IMR-90 (cell line): Measurements from ENCODE around the gene SLC19A1. TPM values are rescaled to one million over a fixed set of nuclear protein-coding genes. Genes with fewer than 3 reads are reported as not detected.

Source experiments
- ATAC-seq: fragments of 200-7000 bp; cut with Tn5 transposase; 2 replicates; pipeline ENCODE4 v1.9.1; 2020; ENCODE audit warnings: low read depth, mild to moderate bottlenecking, moderate library complexity
- BruUV-seq: library from RNA; stranded (reverse); fragments of 400-500 nt; replicated peaks from 2 replicates; lab custom pipeline; 2021; lab: Mats Ljungman, UMichigan
- CTCF ChIA-PET: fragments of 300-600 bp; formaldehyde crosslinking; extraction: SDS; loops from one replicate; lab custom pipeline; 2021; ENCODE audit warnings: antibody characterized with exemption; lab: Yijun Ruan, JAX
- POLR2A ChIA-PET: fragments of 300-600 bp; sonication (Branson Sonifier 250); formaldehyde crosslinking; loops from one replicate; lab custom pipeline; 2022; ENCODE audit warnings: antibody characterized with exemption; ENCODE audit not compliant: unreplicated experiment; lab: Charles Lee
- DNase-seq: peaks from one replicate; pipeline ENCODE4 v3.0.0; 2013
- H2AFZ ChIP-seq: replicated peaks from 2 replicates; pipeline ENCODE3; 2013; ENCODE audit warnings: low read length, mild to moderate bottlenecking; ENCODE audit not compliant: poor library complexity
- H2AK5ac ChIP-seq: 2 replicates; pipeline ENCODE4 v1.6.1; 2013; ENCODE audit warnings: low read depth, low read length, inconsistent platforms
- H2AK9ac ChIP-seq: replicated peaks from 2 replicates; pipeline ENCODE3; 2013; ENCODE audit warnings: mild to moderate bottlenecking, low read depth, low read length, moderate library complexity; ENCODE audit not compliant: poor library complexity
- H2BK120ac ChIP-seq: 2 replicates; pipeline ENCODE4 v1.6.1; 2013; ENCODE audit warnings: low read depth, low read length, inconsistent platforms
- H2BK15ac ChIP-seq: 3 replicates; pipeline ENCODE4 v1.6.1; 2013; ENCODE audit warnings: low read depth, low read length, inconsistent platforms
- H2BK20ac ChIP-seq: 2 replicates; pipeline ENCODE4 v1.6.1; 2013; ENCODE audit warnings: low read depth, mild to moderate bottlenecking, inconsistent platforms, low read length, moderate library complexity
- H2BK5ac ChIP-seq: 2 replicates; pipeline ENCODE4 v1.6.1; 2013; ENCODE audit warnings: mild to moderate bottlenecking, low read depth, low read length, inconsistent platforms; ENCODE audit not compliant: poor library complexity, severe bottlenecking
- H3K14ac ChIP-seq: replicated peaks from 2 replicates; pipeline ENCODE4 v1.6.1; 2013; ENCODE audit warnings: low read depth, low read length, inconsistent platforms
- H3K18ac ChIP-seq: 2 replicates; pipeline ENCODE4 v1.6.1; 2013; ENCODE audit warnings: low read depth, low read length, control low read depth
- H3K23ac ChIP-seq: 2 replicates; pipeline ENCODE4 v1.6.1; 2013; ENCODE audit warnings: low read depth, low read length, inconsistent platforms
- H3K27ac ChIP-seq: 2 replicates; pipeline ENCODE4 v1.5.1; 2013; ENCODE audit warnings: mild to moderate bottlenecking, control low read depth, low read length; ENCODE audit not compliant: insufficient read depth
- H3K27me3 ChIP-seq: 2 replicates; pipeline ENCODE4 v1.6.1; 2013; ENCODE audit warnings: low read length; ENCODE audit not compliant: control insufficient read depth, insufficient read depth
- H3K36me3 ChIP-seq: 2 replicates; pipeline ENCODE4 v1.6.1; 2013; ENCODE audit warnings: low read length, mixed read lengths; ENCODE audit not compliant: control insufficient read depth, insufficient read depth
- H3K4ac ChIP-seq: 2 replicates; pipeline ENCODE4 v1.6.1; 2013; ENCODE audit warnings: low read depth, low read length, inconsistent platforms
- H3K4me1 ChIP-seq: 2 replicates; pipeline ENCODE4 v1.6.1; 2013; ENCODE audit warnings: low read length, mixed read lengths; ENCODE audit not compliant: control insufficient read depth, insufficient read depth
- H3K4me2 ChIP-seq: 2 replicates; pipeline ENCODE4 v1.6.1; 2013; ENCODE audit warnings: low read depth, mild to moderate bottlenecking, control low read depth, low read length, moderate library complexity
- H3K4me3 ChIP-seq: 2 replicates; pipeline ENCODE4 v1.5.1; 2013; ENCODE audit warnings: low read depth, mild to moderate bottlenecking, control low read depth, low read length, moderate library complexity; ENCODE audit not compliant: insufficient read depth
- H3K56ac ChIP-seq: 2 replicates; pipeline ENCODE4 v1.6.1; 2013; ENCODE audit warnings: low read length, inconsistent platforms; ENCODE audit not compliant: insufficient read depth; ENCODE audit errors: extremely low read depth
- H3K79me1 ChIP-seq, 2 experiments: 2 replicates each; pipeline ENCODE4 v1.6.1; 2013; ENCODE audit warnings: low read length in 2 of 2, inconsistent platforms in 1 of 2, low read depth in 1 of 2
- H3K9ac ChIP-seq: 2 replicates; pipeline ENCODE4 v1.6.1; 2013; ENCODE audit warnings: low read depth, low read length, control low read depth
- H3K9me1 ChIP-seq: 2 replicates; pipeline ENCODE4 v1.6.1; 2013; ENCODE audit warnings: low read length, inconsistent platforms; ENCODE audit not compliant: insufficient read depth
- H3K9me3 ChIP-seq: 2 replicates; pipeline ENCODE4 v1.6.1; 2013; ENCODE audit warnings: low read length; ENCODE audit not compliant: control insufficient read depth, insufficient read depth
- H4K20me1 ChIP-seq: 2 replicates; pipeline ENCODE4 v1.6.1; 2013; ENCODE audit warnings: low read length, inconsistent platforms; ENCODE audit not compliant: insufficient read depth
- H4K5ac ChIP-seq: 2 replicates; pipeline ENCODE4 v1.6.1; 2013; ENCODE audit warnings: mild to moderate bottlenecking, low read depth, low read length, control low read depth
- H4K8ac ChIP-seq, 2 experiments: 2 replicates each; pipeline ENCODE4 v1.6.1; 2013; ENCODE audit warnings: low read depth in 2 of 2, low read length in 2 of 2, control low read depth in 1 of 2, inconsistent platforms in 1 of 2
- H4K91ac ChIP-seq: 2 replicates; pipeline ENCODE4 v1.6.1; 2013; ENCODE audit warnings: low read depth, low read length, inconsistent platforms; ENCODE audit not compliant: insufficient read depth
- BHLHE40 ChIP-seq: fragments of 150-350 bp; IDR thresholded peaks from 2 replicates; pipeline ENCODE4 v1.6.1; 2016; ENCODE audit warnings: mild to moderate bottlenecking, low read depth, low read length
- CEBPB ChIP-seq: IDR thresholded peaks from 2 replicates; pipeline ENCODE4 v1.6.1; 2012; ENCODE audit warnings: low read depth, low read length, improper control_type of control experiment
- CHD1 ChIP-seq: IDR thresholded peaks from 2 replicates; pipeline ENCODE4 v1.6.1; 2012; ENCODE audit warnings: low read depth, low read length, improper control_type of control experiment
- FOS ChIP-seq: fragments of 150-350 bp; IDR thresholded peaks from 2 replicates; pipeline ENCODE4 v1.6.1; 2016; ENCODE audit warnings: low read depth, low read length
- MAFK ChIP-seq: IDR thresholded peaks from 2 replicates; pipeline ENCODE4 v1.6.1; 2012; ENCODE audit warnings: low read depth, low read length, improper control_type of control experiment
- MAZ ChIP-seq: IDR thresholded peaks from 2 replicates; pipeline ENCODE4 v1.6.1; 2012; ENCODE audit warnings: low read depth, mild to moderate bottlenecking, low read length, improper control_type of control experiment, moderate library complexity, borderline replicate concordance
- MXI1 ChIP-seq: IDR thresholded peaks from 2 replicates; pipeline ENCODE4 v1.6.1; 2012; ENCODE audit warnings: low read depth, mild to moderate bottlenecking, low read length, moderate library complexity, borderline replicate concordance
- NFE2L2 ChIP-seq: fragments of 150-350 bp; IDR thresholded peaks from 2 replicates; pipeline ENCODE4 v1.6.1; 2016; ENCODE audit warnings: low read depth, mild to moderate bottlenecking, low read length
- POLR2A ChIP-seq: IDR thresholded peaks from 2 replicates; pipeline ENCODE4 v1.6.1; 2012; ENCODE audit warnings: mild to moderate bottlenecking, low read depth, low read length
- RAD21 ChIP-seq: IDR thresholded peaks from 2 replicates; pipeline ENCODE4 v1.6.1; 2012; ENCODE audit warnings: low read length, improper control_type of control experiment
- RCOR1 ChIP-seq: IDR thresholded peaks from 2 replicates; pipeline ENCODE4 v1.6.1; 2012; ENCODE audit warnings: mild to moderate bottlenecking, low read length, improper control_type of control experiment; ENCODE audit not compliant: insufficient replicate concordance
- RFX5 ChIP-seq: IDR thresholded peaks from 2 replicates; pipeline ENCODE4 v1.8.0; 2012; ENCODE audit warnings: low read depth, mild to moderate bottlenecking, low read length, moderate library complexity
- WGBS, 2 experiments: methylation state at CpG; one replicate each; pipeline versions ENCODE4 v1.1.5 to v1.1.7; 2013; ENCODE audit warnings: missing lambda C conversion rate in 2 of 2; ENCODE audit not compliant: insufficient read length in 1 of 2; ENCODE audit errors: extremely low coverage in 2 of 2; 5-methylcytosine and 5-hydroxymethylcytosine counted together
- dilution Hi-C: fragments of 300-500 bp; cut with HindIII; formaldehyde crosslinking; loops from one replicate; pipeline ENCODE4 v1.14.3; 2018; ENCODE audit warnings: low sequenced_read_pairs; ENCODE audit not compliant: unreplicated experiment
- in situ Hi-C: fragments of 300-500 bp; cut with MboI; formaldehyde crosslinking; loops from 3 replicates; pipeline ENCODE4 v1.14.3; 2019; ENCODE audit warnings: low sequenced_read_pairs, inconsistent platforms, mixed read lengths
- intact Hi-C: fragments of 100-400 bp; cut with micrococcal nuclease; formaldehyde crosslinking; loops from 2 replicates; pipeline ENCODE4 v1.10.0; 2022
- polyA plus RNA-seq, 3 experiments: library from polyadenylated mRNA; depleted of rRNA; stranded (reverse); fragments of >200 nt; gene quantifications; 2 replicates each; pipeline ENCODE4 v1.2.3, GENCODE V29; 2012; ENCODE audit warnings: low replicate concordance in 1 of 3
- total RNA-seq: library from RNA; depleted of rRNA; stranded (reverse); fragments of >200 nt; gene quantifications from 2 replicates; pipeline ENCODE4 v1.2.3, GENCODE V29; 2012
- TF ChIP-seq, protein P1 (sequence below): fragments of 150-350 bp; IDR thresholded peaks from 2 replicates; pipeline ENCODE4 v1.6.1; 2017; ENCODE audit warnings: mild to moderate bottlenecking, antibody characterized with exemption, low read length, low read depth
- TF ChIP-seq, protein P2 (sequence below): fragments of 150-350 bp; IDR thresholded peaks from 2 replicates; pipeline ENCODE4 v1.6.1; 2016; ENCODE audit warnings: low read depth, mild to moderate bottlenecking, low read length, moderate library complexity, borderline replicate concordance
- TF ChIP-seq, protein P3 (sequence below): conservative IDR thresholded peaks from 2 replicates; pipeline ENCODE4 v1.5.1; 2012; ENCODE audit warnings: mild to moderate bottlenecking, low read depth, low read length, improper control_type of control experiment

SLC19A1 gene
- total and polyA plus RNA-seq, 2 of the 4 experiments (the other 2 are of a cell fraction): 2.2 to 16.2 TPM

DNA sequence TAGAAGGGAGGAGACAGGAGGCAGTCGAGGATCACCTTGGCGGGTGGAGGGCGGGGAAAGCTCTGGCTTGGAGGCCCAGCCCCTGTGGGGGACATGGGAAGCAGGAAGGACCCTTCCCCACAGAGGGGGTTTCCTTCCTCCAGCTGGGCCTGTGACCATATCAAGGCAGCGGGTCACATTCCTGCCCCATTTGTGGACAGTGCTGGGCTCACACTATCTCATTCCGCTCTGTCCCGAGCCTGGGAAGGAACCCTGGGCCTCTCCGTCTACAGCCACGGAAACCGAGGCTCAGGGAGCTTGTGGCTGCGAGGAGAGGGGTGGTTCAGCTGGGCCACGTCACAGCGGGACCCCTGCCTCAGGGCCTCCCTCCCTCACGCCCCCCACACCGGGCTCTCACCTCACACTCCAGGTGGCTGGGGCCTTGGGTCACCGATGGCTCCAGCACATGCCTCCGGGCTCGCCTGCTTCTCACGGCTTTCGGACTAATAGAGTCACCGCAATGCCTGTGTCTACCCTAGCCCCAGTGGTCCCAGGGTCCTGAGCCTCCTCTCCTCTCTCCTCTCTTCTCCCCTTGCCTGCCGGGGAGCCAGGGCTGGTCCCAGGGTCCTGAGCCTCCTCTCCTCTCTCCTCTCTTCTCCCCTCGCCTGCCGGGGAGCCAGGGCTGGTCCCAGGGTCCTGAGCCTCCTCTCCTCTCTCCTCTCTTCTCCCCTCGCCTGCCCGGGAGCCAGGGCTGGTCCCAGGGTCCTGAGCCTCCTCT lies 56.4 kb downstream of the SLC19A1 start:
- Histone ChIP-seq H4K91ac (no peak overlapping the region), H3K79me1 (peaks cover 0 to 8% of the 10 kb centered on the region in 2 experiments; a peak in 1 of 4 replicates), H3K4me1 (no peaks in the 10 kb centered on the region), H3K9ac (no peak overlapping the region), H2BK5ac (no peak overlapping the region), H3K36me3 (peaks cover 61% of the 10 kb centered on the region), H2BK20ac (no peak overlapping the region), H3K14ac (no peak overlapping the region), H3K56ac (no peak overlapping the region), H4K5ac (no peak overlapping the region), H3K4me2 (no peak overlapping the region), H3K27ac (no peak overlapping the region), H2BK15ac (no peak overlapping the region), H3K9me1 (peaks cover 6% of the 10 kb centered on the region; the same call in 1 of the 2 replicates), H2AK5ac (no peak overlapping the region), H3K23ac (no peak overlapping the region), H4K20me1 (no peaks in the 10 kb centered on the region; the same call in 1 of the 2 replicates), H3K18ac (no peak overlapping the region), H4K8ac (no peak overlapping the region), H2AFZ (no peak overlapping the region), H3K27me3 (no peaks in the 10 kb centered on the region), H3K4ac (no peak overlapping the region), H3K4me3 (no peak overlapping the region), H3K9me3 (no peaks in the 10 kb centered on the region), H2AK9ac (peak overlapping the region; percentile 65), H2BK120ac (no peak overlapping the region)
- ChIA-PET CTCF (no interaction called here), POLR2A (no interaction called here)
- DNase-seq (no peak), ATAC-seq (no peak)
- BruUV-seq: no TSS peak
- 91% methylated on average over 12 of the region's 25 CpGs; no CpG with 5 or more reads in 1 of the 2 experiments for WGBS, 2 experiments
- dilution Hi-C loops: no loop called here
- intact Hi-C loops: no loop called here
- in situ Hi-C loops: no loop called here
- TF ChIP-seq RAD21: no peak
- TF ChIP-seq CHD1: no peak
- TF ChIP-seq, protein P1, sequence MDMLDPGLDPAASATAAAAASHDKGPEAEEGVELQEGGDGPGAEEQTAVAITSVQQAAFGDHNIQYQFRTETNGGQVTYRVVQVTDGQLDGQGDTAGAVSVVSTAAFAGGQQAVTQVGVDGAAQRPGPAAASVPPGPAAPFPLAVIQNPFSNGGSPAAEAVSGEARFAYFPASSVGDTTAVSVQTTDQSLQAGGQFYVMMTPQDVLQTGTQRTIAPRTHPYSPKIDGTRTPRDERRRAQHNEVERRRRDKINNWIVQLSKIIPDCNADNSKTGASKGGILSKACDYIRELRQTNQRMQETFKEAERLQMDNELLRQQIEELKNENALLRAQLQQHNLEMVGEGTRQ: no peak
- TF ChIP-seq RCOR1: no peak
- TF ChIP-seq NFE2L2: no peak
- TF ChIP-seq, protein P2, sequence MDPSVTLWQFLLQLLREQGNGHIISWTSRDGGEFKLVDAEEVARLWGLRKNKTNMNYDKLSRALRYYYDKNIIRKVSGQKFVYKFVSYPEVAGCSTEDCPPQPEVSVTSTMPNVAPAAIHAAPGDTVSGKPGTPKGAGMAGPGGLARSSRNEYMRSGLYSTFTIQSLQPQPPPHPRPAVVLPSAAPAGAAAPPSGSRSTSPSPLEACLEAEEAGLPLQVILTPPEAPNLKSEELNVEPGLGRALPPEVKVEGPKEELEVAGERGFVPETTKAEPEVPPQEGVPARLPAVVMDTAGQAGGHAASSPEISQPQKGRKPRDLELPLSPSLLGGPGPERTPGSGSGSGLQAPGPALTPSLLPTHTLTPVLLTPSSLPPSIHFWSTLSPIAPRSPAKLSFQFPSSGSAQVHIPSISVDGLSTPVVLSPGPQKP: no peak
- no peak for TF ChIP-seq CEBPB
- TF ChIP-seq MAFK: no peak
- no peak for TF ChIP-seq FOS
- TF ChIP-seq MAZ: no peak
- TF ChIP-seq POLR2A: no peak
- no peak for TF ChIP-seq MXI1
- TF ChIP-seq, protein P3, sequence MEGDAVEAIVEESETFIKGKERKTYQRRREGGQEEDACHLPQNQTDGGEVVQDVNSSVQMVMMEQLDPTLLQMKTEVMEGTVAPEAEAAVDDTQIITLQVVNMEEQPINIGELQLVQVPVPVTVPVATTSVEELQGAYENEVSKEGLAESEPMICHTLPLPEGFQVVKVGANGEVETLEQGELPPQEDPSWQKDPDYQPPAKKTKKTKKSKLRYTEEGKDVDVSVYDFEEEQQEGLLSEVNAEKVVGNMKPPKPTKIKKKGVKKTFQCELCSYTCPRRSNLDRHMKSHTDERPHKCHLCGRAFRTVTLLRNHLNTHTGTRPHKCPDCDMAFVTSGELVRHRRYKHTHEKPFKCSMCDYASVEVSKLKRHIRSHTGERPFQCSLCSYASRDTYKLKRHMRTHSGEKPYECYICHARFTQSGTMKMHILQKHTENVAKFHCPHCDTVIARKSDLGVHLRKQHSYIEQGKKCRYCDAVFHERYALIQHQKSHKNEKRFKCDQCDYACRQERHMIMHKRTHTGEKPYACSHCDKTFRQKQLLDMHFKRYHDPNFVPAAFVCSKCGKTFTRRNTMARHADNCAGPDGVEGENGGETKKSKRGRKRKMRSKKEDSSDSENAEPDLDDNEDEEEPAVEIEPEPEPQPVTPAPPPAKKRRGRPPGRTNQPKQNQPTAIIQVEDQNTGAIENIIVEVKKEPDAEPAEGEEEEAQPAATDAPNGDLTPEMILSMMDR: no peak
- no peak for TF ChIP-seq RFX5
- no peak for TF ChIP-seq BHLHE40
